DMS79 treated with DMSO at 0.1 percent for 48 hours (cell line): ENCODE measurements around the gene SLC25A26.

Experiments
- DNase-seq: peaks from one replicate; lab custom pipeline; 2025; lab: John Stamatoyannopoulos, UW

The SLC25A26 gene

GRCh38 chr3:66396888-66397287 is 176.1 kb downstream of the SLC25A26 start:
- DNase-seq: no peak

GRCh38 chr3:66397745-66398144 is 176.9 kb downstream of the SLC25A26 start:
- no peak for DNase-seq

DNA sequence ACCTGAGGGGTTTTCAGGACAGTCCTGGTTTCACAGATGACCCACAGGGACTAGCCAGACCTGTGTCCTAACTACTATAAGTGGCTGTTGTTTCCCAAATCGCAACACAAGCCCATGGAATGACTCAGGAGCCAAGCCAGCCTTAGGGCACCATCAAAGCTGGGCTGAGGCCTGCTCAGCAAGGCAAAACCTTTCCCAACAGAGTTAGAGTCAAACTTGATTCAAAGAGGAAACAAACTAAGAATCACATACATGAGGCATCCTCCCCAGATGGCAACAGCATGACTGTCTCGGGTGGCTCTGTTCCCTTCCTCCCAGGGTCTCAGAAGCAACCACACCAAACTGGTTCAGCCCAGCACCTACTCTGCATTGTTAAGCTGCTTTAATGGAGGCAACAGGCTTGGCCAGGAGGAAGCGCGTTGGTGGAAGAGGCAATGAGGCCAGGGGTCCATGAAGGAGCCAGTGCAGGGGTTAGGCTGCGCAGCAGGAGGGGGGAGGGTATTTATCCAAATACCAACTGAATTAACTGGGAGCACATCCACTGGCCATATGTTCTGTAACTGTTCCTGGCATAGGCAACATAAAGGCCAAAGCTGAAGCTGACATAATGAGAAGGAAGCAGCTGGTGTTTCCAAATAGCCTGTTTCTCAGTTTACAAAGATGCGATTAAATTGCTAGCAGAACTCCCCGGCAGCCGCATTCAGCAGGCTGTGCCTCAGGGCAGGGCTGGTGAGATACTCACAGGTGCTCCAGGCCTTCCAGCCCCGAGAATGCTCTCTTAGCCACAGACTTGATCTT is 177.6 kb downstream of the SLC25A26 start:
- no peak for DNase-seq

GRCh38 chr3:66399529-66400232 is 178.9 kb downstream of the SLC25A26 start:
- no peak for DNase-seq

GRCh38 chr3:66400411-66401156 is 179.8 kb downstream of the SLC25A26 start:
- no peak for DNase-seq

GRCh38 chr3:66401157-66401550 is 180.4 kb downstream of the SLC25A26 start:
- no peak for DNase-seq

- no peak for DNase-seq
Observed at GRCh38 chr3:66401675-66402491, 181.1 kb downstream of the SLC25A26 start.

GRCh38 chr3:66402596-66403290 is 181.9 kb downstream of the SLC25A26 start:
- DNase-seq: no peak

GRCh38 chr3:66403323-66403990 is 182.7 kb downstream of the SLC25A26 start:
- no peak for DNase-seq

DNA sequence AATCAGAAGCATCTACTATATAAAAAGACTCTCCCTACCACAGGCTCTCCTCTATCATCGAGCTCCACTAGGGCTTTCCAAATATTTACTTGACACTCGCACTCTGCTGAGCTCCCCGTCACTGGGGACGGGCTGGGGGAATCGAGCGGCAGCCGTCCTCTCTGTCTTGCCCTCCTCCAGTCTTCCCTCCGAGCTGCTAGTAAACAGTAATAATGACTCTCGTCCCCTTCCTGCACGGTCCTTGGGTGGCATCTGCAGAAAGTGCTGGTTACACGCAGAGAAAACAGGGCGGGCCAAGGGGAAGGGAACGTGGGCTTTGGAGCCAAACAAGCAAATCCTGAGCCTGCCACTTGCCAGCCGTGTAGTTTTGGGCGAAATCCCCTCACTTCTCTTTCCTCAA is 183.4 kb downstream of the SLC25A26 start:
- no peak for DNase-seq

DNA sequence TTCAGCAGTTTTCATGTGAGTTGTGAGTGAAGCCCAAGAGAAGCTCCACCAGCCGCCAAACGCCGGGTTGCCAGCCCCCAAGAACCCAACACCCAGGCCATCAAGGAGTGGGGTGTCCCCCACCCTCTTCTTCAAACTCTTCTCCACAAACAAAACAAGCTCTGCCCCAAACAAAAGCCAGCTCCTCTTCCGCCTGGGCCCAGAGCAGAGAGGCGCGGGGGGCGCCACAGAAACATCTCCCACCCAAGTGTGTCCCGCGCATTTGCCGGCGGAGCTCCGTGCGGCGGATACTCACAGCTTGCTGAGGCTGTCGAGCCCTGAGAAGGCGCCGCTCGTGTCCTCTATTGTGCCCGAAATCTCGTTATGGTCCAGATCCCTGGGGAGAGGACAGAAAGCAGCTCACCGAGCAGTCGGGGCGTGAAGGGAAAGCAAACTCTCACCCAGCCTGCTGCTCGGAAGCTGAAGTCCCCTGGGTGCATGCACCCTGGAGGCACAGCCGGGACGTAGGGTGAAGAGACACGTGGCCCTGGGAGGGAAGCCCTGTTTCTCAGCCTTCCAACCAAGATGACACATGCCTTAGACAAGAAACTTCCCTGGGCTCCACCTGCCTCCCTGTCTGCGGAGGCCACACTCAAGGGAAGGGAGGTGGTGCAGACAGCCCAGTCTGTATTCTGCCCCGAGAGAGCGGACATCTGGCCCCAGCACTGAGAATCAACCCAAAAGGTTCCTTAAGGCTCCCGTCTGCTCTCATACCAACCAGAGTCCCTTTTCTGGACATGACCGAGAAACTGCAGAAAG is 184.3 kb downstream of the SLC25A26 start:
- no peak for DNase-seq

DNA sequence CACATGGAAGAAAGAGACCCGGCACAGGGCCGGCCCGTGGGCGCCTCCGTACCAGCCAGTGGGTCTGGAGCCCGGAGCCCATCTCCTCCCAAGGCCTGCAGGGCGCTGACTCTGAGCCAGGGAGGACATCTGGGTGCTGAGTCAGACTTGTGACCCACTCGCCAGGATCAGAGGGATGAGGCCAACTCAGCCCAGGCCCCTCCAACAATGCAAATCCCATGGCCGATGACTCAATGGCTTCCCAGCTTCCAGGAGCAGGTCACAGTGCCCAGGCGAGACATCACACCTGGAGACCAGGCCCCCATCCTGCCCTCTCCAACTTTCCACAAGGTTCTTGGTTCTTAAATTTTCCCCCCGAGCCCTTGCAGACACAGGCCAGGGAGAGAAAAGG is 184.9 kb downstream of the SLC25A26 start:
- no peak for DNase-seq

DNA sequence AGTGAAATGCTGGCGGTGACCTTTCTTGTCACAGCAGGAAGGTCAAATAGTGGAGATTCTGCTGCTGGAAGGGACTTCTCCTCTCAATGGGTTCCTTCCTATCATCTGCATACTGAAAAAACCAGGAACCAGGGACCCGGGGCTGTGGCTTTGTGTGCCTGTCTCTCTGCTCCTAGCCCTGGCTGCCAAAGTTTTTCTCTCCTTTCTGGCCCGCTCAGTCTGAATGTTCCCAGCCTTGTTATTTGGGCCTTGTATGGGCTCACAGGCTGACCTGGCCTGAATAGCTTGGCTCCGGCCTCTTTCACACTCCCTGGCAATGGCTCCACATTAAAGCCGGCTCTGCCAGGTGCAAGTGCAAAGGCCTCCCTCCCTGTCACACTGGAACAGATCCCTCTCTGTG is 185.4 kb downstream of the SLC25A26 start:
- no peak for DNase-seq

DNA sequence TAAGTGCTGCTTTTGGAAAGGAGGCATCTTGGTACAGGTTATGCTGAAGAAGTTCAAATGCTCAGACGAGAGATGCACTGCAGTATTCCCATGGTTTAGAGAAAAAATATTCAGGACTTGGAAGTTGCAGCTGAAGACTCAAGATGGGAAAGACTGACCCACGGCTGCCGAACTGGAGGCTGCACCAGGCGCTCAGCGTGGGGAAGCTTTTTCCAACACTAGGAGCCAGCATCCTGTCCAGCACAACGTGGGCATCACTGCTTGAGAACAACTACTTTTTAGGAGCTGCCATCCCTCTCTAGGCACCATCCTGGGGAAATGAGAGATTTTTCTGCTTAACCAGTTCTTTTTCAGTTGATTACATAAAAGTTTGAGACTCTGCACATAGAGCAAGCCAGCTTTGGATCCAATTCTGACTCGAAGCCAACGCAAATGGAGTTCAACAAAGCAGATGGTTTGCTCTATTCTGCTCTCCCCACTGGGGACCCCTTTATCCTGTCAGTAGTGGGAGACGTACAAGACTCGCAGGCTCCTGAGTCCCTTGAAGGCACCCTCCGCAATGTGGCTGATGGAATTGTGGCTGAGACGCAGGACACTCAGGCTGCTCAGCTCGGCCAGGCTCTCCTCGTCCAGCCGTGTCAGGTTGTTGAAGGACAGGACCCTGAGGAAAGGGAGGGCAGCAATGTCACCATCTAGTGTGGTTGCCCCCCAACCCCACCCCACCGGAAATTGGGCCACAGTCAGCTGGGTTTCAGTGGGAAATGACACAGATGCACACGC is 186.2 kb downstream of the SLC25A26 start:
- DNase-seq: no peak

- no peak for DNase-seq
Observed at GRCh38 chr3:66407611-66408218, 186.9 kb downstream of the SLC25A26 start.

DNA sequence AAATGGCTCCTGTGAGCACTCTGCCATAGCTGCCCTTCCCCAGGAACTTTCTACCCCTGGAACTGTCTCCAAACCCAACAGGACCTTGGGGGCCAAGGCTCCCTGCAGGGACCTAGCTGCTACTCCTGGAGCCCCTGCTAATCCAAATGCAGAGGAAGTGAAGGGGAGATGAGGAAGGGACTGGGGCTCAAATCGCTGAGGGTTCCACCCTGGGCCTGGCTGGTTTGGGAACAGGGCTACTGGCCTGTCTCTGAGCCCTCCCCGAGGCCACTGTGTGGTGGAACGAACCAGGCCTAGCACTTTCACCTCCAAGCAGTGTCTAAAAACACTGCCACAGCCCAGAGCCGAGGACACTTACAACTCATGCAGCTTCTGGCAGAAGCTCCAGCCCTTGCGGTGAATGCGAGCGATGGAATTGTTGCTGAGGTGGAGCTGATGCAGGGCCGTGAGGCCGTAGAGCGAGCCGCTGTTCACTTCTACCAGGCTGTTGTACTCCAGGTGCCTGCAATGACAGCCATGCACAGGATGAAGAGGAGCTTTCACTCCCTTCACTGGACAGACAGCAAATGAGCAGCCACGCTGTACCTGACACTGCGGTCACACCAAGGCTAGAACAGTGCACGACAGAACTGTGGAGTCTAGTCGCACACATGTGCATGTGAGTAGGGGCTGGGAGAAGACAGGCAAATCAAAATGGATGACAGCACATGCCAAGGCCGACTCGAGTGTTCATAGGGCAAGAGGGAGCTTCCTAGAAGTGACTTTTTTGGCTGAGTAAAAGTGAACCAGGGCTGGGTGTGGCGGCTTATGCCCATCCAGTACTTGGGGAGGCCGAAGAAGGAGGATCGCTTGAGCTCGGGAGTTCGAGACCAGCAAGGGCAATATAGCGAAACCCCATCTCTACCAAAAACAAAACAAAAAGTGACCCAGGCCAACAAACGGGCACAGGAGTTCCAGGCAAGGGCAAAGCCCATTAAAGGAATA is 189.3 kb downstream of the SLC25A26 start:
- no peak for DNase-seq

DNA sequence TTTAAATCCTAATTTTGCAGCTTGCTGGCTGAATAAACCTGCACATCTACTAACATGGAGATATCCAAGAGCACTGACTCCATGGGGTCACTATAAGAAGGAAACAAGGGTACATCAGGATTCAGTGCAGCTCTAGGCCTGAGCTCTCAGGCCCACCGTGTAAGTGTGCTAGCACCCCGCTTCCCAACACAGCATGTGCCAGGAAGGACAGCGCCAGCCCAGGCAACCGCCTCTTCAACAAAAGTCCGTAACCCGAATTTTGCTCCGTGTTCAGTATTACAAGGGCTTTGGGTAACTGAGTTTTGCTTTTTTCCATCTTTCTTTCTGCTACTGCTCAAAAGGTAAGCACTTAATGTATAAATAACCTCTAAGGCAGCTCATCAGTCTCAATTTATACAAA is 190.2 kb downstream of the SLC25A26 start:
- DNase-seq: no peak

DNA sequence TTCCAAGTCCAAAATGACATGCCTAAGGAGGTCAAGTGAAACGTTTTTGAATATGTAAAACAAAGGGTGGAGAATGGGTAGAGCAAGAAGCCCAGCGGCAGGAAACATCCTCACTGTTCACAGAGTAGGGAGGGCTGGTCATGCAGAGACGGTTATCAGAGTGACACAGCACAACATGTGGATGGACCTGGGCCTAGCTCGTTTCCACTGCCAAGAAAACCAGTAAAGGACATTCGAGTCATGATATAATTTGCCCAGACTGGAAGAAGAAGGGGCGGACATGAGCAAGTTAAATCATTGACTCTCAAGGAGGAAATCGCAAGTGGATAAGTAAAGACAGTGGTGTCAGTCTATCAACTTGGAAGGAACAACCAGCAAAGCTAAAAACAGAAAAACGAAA is 190.7 kb downstream of the SLC25A26 start:
- no peak for DNase-seq
